GM12873 (cell line): ENCODE data around the gene RHOT1.

ENCODE experiments used
- CTCF ChIP-seq: IDR thresholded peaks from 2 replicates; pipeline ENCODE4 v1.5.1; 2012; ENCODE audit warnings: low read depth, mild to moderate bottlenecking, moderate library complexity, low read length, control low read depth; ENCODE audit not compliant: insufficient read depth; ENCODE audit errors: missing control alignments

Gene RHOT1

DNA sequence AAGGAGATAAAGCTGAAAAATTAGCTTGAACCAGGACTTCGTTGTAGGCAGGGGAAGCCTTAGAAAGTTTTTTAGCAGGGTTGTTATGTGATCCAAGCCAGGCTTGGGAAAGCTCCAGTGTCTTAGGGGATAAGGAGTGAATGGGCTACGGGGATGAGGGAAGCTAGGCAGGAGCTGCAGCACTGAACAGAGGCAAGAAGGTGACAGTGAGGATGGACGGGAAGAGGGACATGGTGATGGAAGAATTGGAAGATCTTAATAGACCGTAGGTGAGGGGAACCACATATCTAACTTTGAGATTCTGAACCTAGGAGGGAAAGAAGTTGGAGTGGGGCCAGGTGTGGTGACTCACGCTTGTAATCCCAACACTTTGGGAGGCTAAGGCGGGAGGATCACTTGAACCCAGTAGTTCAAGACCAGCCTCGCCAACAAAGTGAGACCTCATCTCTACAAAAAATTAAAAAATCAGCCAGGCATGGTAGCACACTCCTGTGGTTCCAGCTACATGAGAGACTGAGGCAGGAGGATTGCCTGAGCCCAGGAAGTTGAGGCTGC is 126.5 kb downstream of the RHOT1 start:
- TF ChIP-seq CTCF, result no peak

DNA sequence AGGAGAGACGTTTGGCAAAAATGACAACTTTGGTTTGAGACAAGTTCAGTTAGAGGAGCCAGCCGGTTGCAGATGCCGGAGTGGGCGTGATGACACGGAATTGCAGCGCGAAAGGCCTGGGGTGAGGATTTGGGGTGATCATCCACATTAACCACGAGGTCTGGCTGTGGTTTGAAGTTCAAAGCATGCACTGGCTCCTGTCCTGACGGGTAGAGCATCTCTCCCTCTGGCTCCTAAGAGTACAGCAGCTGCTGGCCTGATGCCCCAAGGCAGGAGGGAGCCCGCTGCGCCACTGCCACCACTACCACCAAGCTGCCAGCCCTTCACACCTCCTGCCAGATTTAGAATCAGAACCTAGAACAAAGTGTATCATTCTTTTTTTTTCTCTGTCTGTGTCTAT is 127.1 kb downstream of the RHOT1 start:
- TF ChIP-seq CTCF, result no peak

DNA sequence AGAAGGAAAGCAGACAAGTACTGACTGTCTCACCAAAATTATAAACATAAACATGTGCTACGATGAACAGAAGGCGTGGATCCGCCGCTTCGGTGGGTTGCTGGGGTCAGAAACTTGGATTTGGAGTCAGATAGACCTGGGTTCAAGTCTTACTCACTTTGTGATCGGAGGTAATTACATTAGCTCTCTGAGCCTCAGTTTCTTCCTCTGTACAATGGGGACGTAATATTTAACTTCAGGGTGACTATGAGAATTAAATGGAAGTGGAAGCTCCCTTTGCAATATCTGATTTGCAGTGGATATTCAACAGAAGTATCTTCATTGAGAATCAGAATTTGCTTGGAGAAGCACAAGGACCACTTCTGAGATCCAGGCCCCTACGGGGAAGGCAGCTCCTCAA is 129.5 kb downstream of the RHOT1 start:
- TF ChIP-seq CTCF, result no peak

GRCh38 chr17:32274101-32274500 is 131.8 kb downstream of the RHOT1 start:
- no peak for TF ChIP-seq CTCF

DNA sequence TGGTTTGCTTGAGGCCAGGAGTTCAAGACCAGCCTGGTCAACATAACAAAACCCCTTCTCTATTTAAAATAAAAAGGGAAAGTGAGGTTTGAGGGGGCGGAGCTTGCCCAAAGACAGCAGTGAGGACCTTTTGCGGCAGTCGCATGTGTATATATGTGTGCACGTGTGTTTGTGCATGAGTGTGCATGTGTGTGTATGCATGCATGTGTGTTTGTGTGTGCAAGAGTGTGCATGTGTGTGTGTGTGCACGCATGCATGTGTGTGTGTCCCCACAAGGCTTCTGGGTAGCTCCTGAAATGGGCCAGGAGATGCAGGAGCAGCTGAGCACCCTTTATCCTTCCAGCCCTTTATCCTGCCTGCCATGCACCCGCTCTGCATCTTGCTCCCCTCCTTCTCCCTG is 132.3 kb downstream of the RHOT1 start:
- TF ChIP-seq CTCF, result no peak
